GM13976 (cell line): Measurements from ENCODE around the gene SLC35E1.

ENCODE experiments used
- DNase-seq: peaks from one replicate; pipeline ENCODE4 v3.0.0; 2012; ENCODE audit warnings: low spot score
- CTCF ChIP-seq: IDR thresholded peaks from 2 replicates; pipeline ENCODE4 v1.5.1; 2012; ENCODE audit warnings: borderline replicate concordance, mild to moderate bottlenecking; ENCODE audit not compliant: insufficient read depth; ENCODE audit errors: extremely low read depth, missing control alignments, control extremely low read depth
- in situ Hi-C: fragments of 300-500 bp; cut with MboI; formaldehyde crosslinking; loops from one replicate; pipeline ENCODE4 v1.12.0; 2022; ENCODE audit warnings: low sequenced_read_pairs, mixed read lengths, inconsistent platforms; ENCODE audit not compliant: unreplicated experiment

The SLC35E1 gene

GRCh38 chr19:16527334-16527935 is 44.8 kb downstream of the SLC35E1 start:
- no peak for DNase-seq
- TF ChIP-seq CTCF = no peak
- in situ Hi-C loops = no loop called here

GRCh38 chr19:16525751-16526481 is 46.3 kb downstream of the SLC35E1 start:
- no peak for DNase-seq
- no peak for TF ChIP-seq CTCF
- in situ Hi-C loops = no loop called here

GRCh38 chr19:16524991-16525734 is 47.1 kb downstream of the SLC35E1 start:
- no peak for TF ChIP-seq CTCF
- in situ Hi-C loops = no loop called here
- DNase-seq = no peak

GRCh38 chr19:16522559-16523377 is 49.4 kb downstream of the SLC35E1 start:
- no peak for DNase-seq
- in situ Hi-C loops = no loop called here
- no peak for TF ChIP-seq CTCF

GRCh38 chr19:16521715-16522289 is 50.4 kb downstream of the SLC35E1 start:
- no peak for TF ChIP-seq CTCF
- no peak for DNase-seq
- in situ Hi-C loops = no loop called here
